HepG2 (cell line): ENCODE results near the gene RNASE2. TPM values are rescaled to one million over a fixed set of nuclear protein-coding genes. Genes with fewer than 3 reads are reported as not detected.
A peak's percentile ranks its signal among the peaks of the same experiment; 100 is the strongest.

Experiments
- CEBPG ChIP-seq: IDR thresholded peaks from 2 replicates; pipeline ENCODE4 v1.6.1; 2016
- HOXA5 ChIP-seq: sonication (generic); formaldehyde crosslinking; IDR thresholded peaks from 2 replicates; pipeline ENCODE4 v1.4.0; 2020; ENCODE audit warnings: missing genetic modification reagents
- JUN ChIP-seq: sonication (generic); formaldehyde crosslinking; IDR thresholded peaks from 2 replicates; pipeline ENCODE4 v1.4.0; 2020; ENCODE audit warnings: mild to moderate bottlenecking, missing genetic modification reagents
- MTF1 ChIP-seq: sonication (generic); formaldehyde crosslinking; IDR thresholded peaks from 2 replicates; pipeline ENCODE4 v1.5.0; 2020; ENCODE audit warnings: missing genetic modification reagents
- NFIC ChIP-seq: IDR thresholded peaks from 2 replicates; pipeline ENCODE4 v1.6.1; 2012; ENCODE audit warnings: mild to moderate bottlenecking, low read length, inconsistent platforms
- NR3C1 ChIP-seq: sonication (generic); formaldehyde crosslinking; IDR thresholded peaks from 2 replicates; pipeline ENCODE4 v1.4.0; 2020; ENCODE audit warnings: missing genetic modification reagents
- SMARCE1 ChIP-seq: fragments of 450-650 bp; IDR thresholded peaks from 2 replicates; pipeline ENCODE4 v1.6.1; 2017; ENCODE audit warnings: borderline replicate concordance
- SSRP1 ChIP-seq: IDR thresholded peaks from 2 replicates; pipeline ENCODE4 v1.6.1; 2016; ENCODE audit warnings: control low read depth
- TEAD3 ChIP-seq: optimal IDR thresholded peaks from 2 replicates; pipeline ENCODE3; 2016; ENCODE audit warnings: borderline replicate concordance
- XBP1 ChIP-seq: sonication (generic); formaldehyde crosslinking; IDR thresholded peaks from 2 replicates; pipeline ENCODE4 v1.5.0; 2020; ENCODE audit warnings: missing genetic modification reagents
- ZEB1 ChIP-seq: IDR thresholded peaks from 2 replicates; pipeline ENCODE4 v1.6.1; 2012; ENCODE audit warnings: mild to moderate bottlenecking, low read depth, inconsistent platforms; ENCODE audit not compliant: insufficient replicate concordance
- ZIK1 ChIP-seq: sonication (generic); formaldehyde crosslinking; IDR thresholded peaks from 2 replicates; pipeline ENCODE4 v1.5.0; 2020; ENCODE audit warnings: mild to moderate bottlenecking, low read depth, missing genetic modification reagents, borderline replicate concordance
- ZNF326 ChIP-seq: sonication (generic); formaldehyde crosslinking; IDR thresholded peaks from 2 replicates; pipeline ENCODE4 v1.4.0; 2020; ENCODE audit warnings: missing genetic modification reagents, borderline replicate concordance
- ZNF383 ChIP-seq: sonication (generic); formaldehyde crosslinking; IDR thresholded peaks from 2 replicates; pipeline ENCODE4 v1.4.0; 2020; ENCODE audit warnings: missing genetic modification reagents, mild to moderate bottlenecking, borderline replicate concordance
- ZSCAN12 ChIP-seq: sonication (generic); formaldehyde crosslinking; IDR thresholded peaks from 2 replicates; pipeline ENCODE4 v1.9.0; 2021; ENCODE audit warnings: mild to moderate bottlenecking, missing genetic modification reagents
- polyA plus RNA-seq, 8 experiments: library from polyadenylated mRNA; depleted of rRNA in 3 of 8; stranded (reverse) in 7 of 8; unstranded in 1 of 8; fragments of >200 nt; fragmentation: Illumina TruSeq in 4 of 8; extraction: Trizol in 4 of 8; gene quantifications; 2 replicates each; pipeline versions ENCODE4 v1.2.1 to v1.2.3, GENCODE V29; 2011 to 2016; ENCODE audit warnings: low read depth in 4 of 8, missing spikeins in 1 of 8, mixed read lengths in 1 of 8; ENCODE audit not compliant: insufficient read depth in 1 of 8
- total RNA-seq, 5 experiments: library from RNA; depleted of rRNA; stranded (reverse); fragments of >200 nt; fragmentation: Illumina TruSeq; extraction: Trizol; gene quantifications; 2 replicates each; pipeline ENCODE4 v1.2.3, GENCODE V29; 2016; ENCODE audit warnings: low read depth in 1 of 5
- TF ChIP-seq, protein P1 (sequence below): sonication (generic); formaldehyde crosslinking; IDR thresholded peaks from 2 replicates; pipeline ENCODE4 v1.8.1; 2022; ENCODE audit warnings: low read depth, mild to moderate bottlenecking, missing genetic modification reagents
- TF ChIP-seq, protein P2 (sequence below): sonication (generic); formaldehyde crosslinking; IDR thresholded peaks from 2 replicates; pipeline ENCODE4 v1.4.0; 2020; ENCODE audit warnings: missing genetic modification reagents
- TF ChIP-seq, protein P3 (sequence below): IDR thresholded peaks from 2 replicates; pipeline ENCODE4 v1.6.1; 2016; ENCODE audit warnings: mild to moderate bottlenecking, missing biosample characterization, missing genetic modification reagents
- TF ChIP-seq, protein P4 (sequence below), 2 experiments: sonication (generic) in 1 of 2; formaldehyde crosslinking in 1 of 2; IDR thresholded peaks; 2 replicates each; pipeline versions ENCODE4 v1.6.1 to v1.9.0; 2014 to 2022; ENCODE audit warnings: antibody characterized with exemption in 1 of 2, borderline replicate concordance in 1 of 2, inconsistent platforms in 1 of 2, low read depth in 1 of 2, missing genetic modification reagents in 1 of 2

RNASE2 gene
- total and polyA plus RNA-seq, 2 of the 13 experiments (the other 11 are each of a cell fraction or from before 2014, with no cell fraction given), result 0.69 TPM; not detected in 1

- TF ChIP-seq, protein P1, sequence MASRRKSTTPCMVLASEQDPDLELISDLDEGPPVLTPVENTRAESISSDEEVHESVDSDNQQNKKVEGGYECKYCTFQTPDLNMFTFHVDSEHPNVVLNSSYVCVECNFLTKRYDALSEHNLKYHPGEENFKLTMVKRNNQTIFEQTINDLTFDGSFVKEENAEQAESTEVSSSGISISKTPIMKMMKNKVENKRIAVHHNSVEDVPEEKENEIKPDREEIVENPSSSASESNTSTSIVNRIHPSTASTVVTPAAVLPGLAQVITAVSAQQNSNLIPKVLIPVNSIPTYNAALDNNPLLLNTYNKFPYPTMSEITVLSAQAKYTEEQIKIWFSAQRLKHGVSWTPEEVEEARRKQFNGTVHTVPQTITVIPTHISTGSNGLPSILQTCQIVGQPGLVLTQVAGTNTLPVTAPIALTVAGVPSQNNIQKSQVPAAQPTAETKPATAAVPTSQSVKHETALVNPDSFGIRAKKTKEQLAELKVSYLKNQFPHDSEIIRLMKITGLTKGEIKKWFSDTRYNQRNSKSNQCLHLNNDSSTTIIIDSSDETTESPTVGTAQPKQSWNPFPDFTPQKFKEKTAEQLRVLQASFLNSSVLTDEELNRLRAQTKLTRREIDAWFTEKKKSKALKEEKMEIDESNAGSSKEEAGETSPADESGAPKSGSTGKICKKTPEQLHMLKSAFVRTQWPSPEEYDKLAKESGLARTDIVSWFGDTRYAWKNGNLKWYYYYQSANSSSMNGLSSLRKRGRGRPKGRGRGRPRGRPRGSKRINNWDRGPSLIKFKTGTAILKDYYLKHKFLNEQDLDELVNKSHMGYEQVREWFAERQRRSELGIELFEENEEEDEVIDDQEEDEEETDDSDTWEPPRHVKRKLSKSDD (CRISPR knock-in tag), result no peak
- TF ChIP-seq MTF1, result no peak
- TF ChIP-seq HOXA5 (CRISPR knock-in tag), result no peak
- TF ChIP-seq ZIK1, result no peak
- TF ChIP-seq ZEB1, result peak; percentile 66
- TF ChIP-seq ZNF383, result no peak
- peak; percentile 55; the same call in 1 of the 2 replicates for TF ChIP-seq NFIC
- TF ChIP-seq, protein P2, sequence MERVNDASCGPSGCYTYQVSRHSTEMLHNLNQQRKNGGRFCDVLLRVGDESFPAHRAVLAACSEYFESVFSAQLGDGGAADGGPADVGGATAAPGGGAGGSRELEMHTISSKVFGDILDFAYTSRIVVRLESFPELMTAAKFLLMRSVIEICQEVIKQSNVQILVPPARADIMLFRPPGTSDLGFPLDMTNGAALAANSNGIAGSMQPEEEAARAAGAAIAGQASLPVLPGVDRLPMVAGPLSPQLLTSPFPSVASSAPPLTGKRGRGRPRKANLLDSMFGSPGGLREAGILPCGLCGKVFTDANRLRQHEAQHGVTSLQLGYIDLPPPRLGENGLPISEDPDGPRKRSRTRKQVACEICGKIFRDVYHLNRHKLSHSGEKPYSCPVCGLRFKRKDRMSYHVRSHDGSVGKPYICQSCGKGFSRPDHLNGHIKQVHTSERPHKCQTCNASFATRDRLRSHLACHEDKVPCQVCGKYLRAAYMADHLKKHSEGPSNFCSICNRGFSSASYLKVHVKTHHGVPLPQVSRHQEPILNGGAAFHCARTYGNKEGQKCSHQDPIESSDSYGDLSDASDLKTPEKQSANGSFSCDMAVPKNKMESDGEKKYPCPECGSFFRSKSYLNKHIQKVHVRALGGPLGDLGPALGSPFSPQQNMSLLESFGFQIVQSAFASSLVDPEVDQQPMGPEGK (CRISPR knock-in tag), result peak; percentile 70
- TF ChIP-seq, protein P3, sequence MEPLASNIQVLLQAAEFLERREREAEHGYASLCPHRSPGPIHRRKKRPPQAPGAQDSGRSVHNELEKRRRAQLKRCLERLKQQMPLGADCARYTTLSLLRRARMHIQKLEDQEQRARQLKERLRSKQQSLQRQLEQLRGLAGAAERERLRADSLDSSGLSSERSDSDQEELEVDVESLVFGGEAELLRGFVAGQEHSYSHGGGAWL (CRISPR knock-in tag), result 0 out of 2 replicates have a peak, but pooled peaks have one; percentile 53
- TF ChIP-seq ZNF326 (CRISPR knock-in tag), result no peak
- no peak for TF ChIP-seq JUN (CRISPR knock-in tag)
- no peak for TF ChIP-seq SMARCE1
- peak; percentile 29; the same call in 1 of the 2 replicates for TF ChIP-seq CEBPG (CRISPR knock-in tag)
- no peak for TF ChIP-seq XBP1 (CRISPR knock-in tag)
- no peak for TF ChIP-seq NR3C1
- TF ChIP-seq, protein P4, sequence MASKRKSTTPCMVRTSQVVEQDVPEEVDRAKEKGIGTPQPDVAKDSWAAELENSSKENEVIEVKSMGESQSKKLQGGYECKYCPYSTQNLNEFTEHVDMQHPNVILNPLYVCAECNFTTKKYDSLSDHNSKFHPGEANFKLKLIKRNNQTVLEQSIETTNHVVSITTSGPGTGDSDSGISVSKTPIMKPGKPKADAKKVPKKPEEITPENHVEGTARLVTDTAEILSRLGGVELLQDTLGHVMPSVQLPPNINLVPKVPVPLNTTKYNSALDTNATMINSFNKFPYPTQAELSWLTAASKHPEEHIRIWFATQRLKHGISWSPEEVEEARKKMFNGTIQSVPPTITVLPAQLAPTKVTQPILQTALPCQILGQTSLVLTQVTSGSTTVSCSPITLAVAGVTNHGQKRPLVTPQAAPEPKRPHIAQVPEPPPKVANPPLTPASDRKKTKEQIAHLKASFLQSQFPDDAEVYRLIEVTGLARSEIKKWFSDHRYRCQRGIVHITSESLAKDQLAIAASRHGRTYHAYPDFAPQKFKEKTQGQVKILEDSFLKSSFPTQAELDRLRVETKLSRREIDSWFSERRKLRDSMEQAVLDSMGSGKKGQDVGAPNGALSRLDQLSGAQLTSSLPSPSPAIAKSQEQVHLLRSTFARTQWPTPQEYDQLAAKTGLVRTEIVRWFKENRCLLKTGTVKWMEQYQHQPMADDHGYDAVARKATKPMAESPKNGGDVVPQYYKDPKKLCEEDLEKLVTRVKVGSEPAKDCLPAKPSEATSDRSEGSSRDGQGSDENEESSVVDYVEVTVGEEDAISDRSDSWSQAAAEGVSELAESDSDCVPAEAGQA (IDR thresholded peaks at IDR 0.05; ENCODE audit: low read depth), result peak; percentile 89
- TF ChIP-seq, protein P4 (CRISPR knock-in tag; IDR thresholded peaks at IDR 0.05; ENCODE audit: borderline replicate concordance), result no peak
- TF ChIP-seq TEAD3 (CRISPR knock-in tag), result peak; percentile 20
- no peak for TF ChIP-seq SSRP1 (CRISPR knock-in tag)
- TF ChIP-seq ZSCAN12 (CRISPR knock-in tag), result 0 out of 2 replicates have a peak, but pooled peaks have one; percentile 18
These were observed 34.7 kb downstream of the RNASE2 start, which contains the start of gene METTL17 (continued) for GRCh38 chr14:20989787-20990600.
